Measurements from ENCODE around the gene CACNG3.

- TF ChIP-seq POLR2A (IDR thresholded peaks at IDR 0.05) (no peak), CTCF (IDR thresholded peaks at IDR 0.05) (no peak)
These were observed 140.5 kb downstream of the CACNG3 start for GRCh38 chr16:24396350-24397271.
